K562 (cell line): ENCODE results near the gene ZBTB42. TPM values are rescaled to one million over a fixed set of nuclear protein-coding genes. Genes with fewer than 3 reads are reported as not detected.
A peak's percentile ranks its signal among the peaks of the same experiment; 100 is the strongest.

Source experiments
- ATAC-seq: fragments of 200-7000 bp; cut with Tn5 transposase; 3 replicates; pipeline ENCODE4 v1.9.1; 2020; ENCODE audit warnings: moderate library complexity
- BruUV-seq: library from RNA; stranded (reverse); fragments of 400-500 nt; replicated peaks from 2 replicates; lab custom pipeline; 2021; lab: Mats Ljungman, UMichigan
- CTCF ChIA-PET: fragments of 300-600 bp; formaldehyde crosslinking; extraction: SDS; loops from one replicate; lab custom pipeline; 2021; ENCODE audit warnings: low intra/inter-chr PET ratio; lab: Yijun Ruan, JAX
- POLR2A ChIA-PET: fragments of 300-600, 350-650 bp; sonication (Branson Sonifier 250); formaldehyde crosslinking; extraction: SDS; loops from one replicate; lab custom pipeline; 2021; ENCODE audit warnings: antibody characterized with exemption, inconsistent platforms; lab: Yijun Ruan, JAX
- DNase-seq, 4 experiments: peaks; one replicate each; pipeline versions ENCODE4 v3.0.0 to v3.0.0-alpha.2; 2011 to 2018; ENCODE audit warnings: low spot score in 3 of 4, mixed read lengths in 3 of 4; ENCODE audit errors: extremely low read depth in 1 of 4
- FAIRE-seq: peaks from 2 replicates; lab custom pipeline; 2011; peaks lifted over from hg19 to GRCh38; lab: Jason Lieb, UNC
- H2AFZ ChIP-seq: 2 replicates; pipeline ENCODE4 v1.6.0; 2011; ENCODE audit warnings: low read depth, low read length, control low read depth, inconsistent platforms
- H3K27ac ChIP-seq: fragments of 200-600 bp; 3 replicates; pipeline ENCODE4 v1.8.0; 2011; ENCODE audit warnings: low read depth, mild to moderate bottlenecking, control low read depth, inconsistent platforms, low read length, moderate library complexity, mixed read lengths; ENCODE audit errors: extremely low read depth
- H3K27me3 ChIP-seq, 2 experiments: fragments of 300-600 bp in 1 of 2; 2 replicates in 1 of 2; 3 replicates in 1 of 2; pipeline versions ENCODE4 v1.6.0 to v1.8.0; 2011; ENCODE audit warnings: inconsistent platforms in 2 of 2, low read length in 2 of 2, mild to moderate bottlenecking in 1 of 2, mixed read lengths in 1 of 2, moderate library complexity in 1 of 2; ENCODE audit not compliant: control insufficient read depth in 2 of 2, insufficient read depth in 2 of 2
- H3K36me3 ChIP-seq: fragments of 300-600 bp; 3 replicates; pipeline ENCODE4 v1.8.0; 2011; ENCODE audit warnings: mild to moderate bottlenecking, low read length, inconsistent platforms; ENCODE audit not compliant: control insufficient read depth, insufficient read depth
- H3K4me1 ChIP-seq, 2 experiments: fragments of 200-600 bp in 1 of 2; replicated peaks in 1 of 2; 2 replicates in 1 of 2; 3 replicates in 1 of 2; pipeline versions ENCODE4 v1.5.1 to v1.8.0; 2011; ENCODE audit warnings: inconsistent platforms in 2 of 2, low read length in 2 of 2, mild to moderate bottlenecking in 1 of 2, mixed read lengths in 1 of 2, moderate library complexity in 1 of 2; ENCODE audit not compliant: control insufficient read depth in 2 of 2, insufficient read depth in 2 of 2
- H3K4me2 ChIP-seq: 2 replicates; pipeline ENCODE4 v1.6.1; 2011; ENCODE audit warnings: low read length, control low read depth, inconsistent platforms, mixed read lengths; ENCODE audit not compliant: insufficient read depth
- H3K4me3 ChIP-seq: fragments of 200-600 bp; sonication (generic), shearing (Covaris generic); 2 replicates; pipeline ENCODE4 v1.5.1; 2016; ENCODE audit warnings: control low read depth, inconsistent platforms
- H3K79me2 ChIP-seq: fragments of 200-600 bp; 3 replicates; pipeline ENCODE4 v1.8.0; 2011; ENCODE audit warnings: low read length, inconsistent platforms; ENCODE audit not compliant: control insufficient read depth, insufficient read depth
- H3K9ac ChIP-seq, 2 experiments: 2 replicates each; pipeline versions ENCODE4 v1.6.0 to v1.6.1; 2011; ENCODE audit warnings: low read depth in 2 of 2, low read length in 2 of 2, control low read depth in 1 of 2, inconsistent platforms in 1 of 2, mild to moderate bottlenecking in 1 of 2, mixed read lengths in 1 of 2; ENCODE audit not compliant: insufficient read depth in 1 of 2
- H3K9me1 ChIP-seq: one replicate; pipeline ENCODE4 v1.6.0; 2011; ENCODE audit warnings: inconsistent platforms, mild to moderate bottlenecking, low read length, moderate library complexity; ENCODE audit not compliant: control insufficient read depth, insufficient read depth
- H3K9me3 ChIP-seq: replicated peaks from 2 replicates; pipeline ENCODE4 v1.5.1; 2011; ENCODE audit warnings: low read depth, low read length, inconsistent platforms; ENCODE audit not compliant: control insufficient read depth, insufficient read depth
- H4K20me1 ChIP-seq: replicated peaks from 2 replicates; pipeline ENCODE4 v1.6.1; 2011; ENCODE audit warnings: low read length, inconsistent platforms, mixed read lengths; ENCODE audit not compliant: control insufficient read depth, insufficient read depth
- KAT7 ChIP-seq: sonication (generic); formaldehyde crosslinking; IDR thresholded peaks from 2 replicates; pipeline ENCODE4 v1.8.0; 2022; ENCODE audit warnings: missing genetic modification reagents, mild to moderate bottlenecking, borderline replicate concordance
- POLR2B ChIP-seq: fragments of 450-650 bp; IDR thresholded peaks from 2 replicates; pipeline ENCODE4 v1.6.1; 2018; ENCODE audit warnings: low read depth; ENCODE audit not compliant: partially characterized antibody
- RBFOX2 ChIP-seq: fragments of 200-400 bp; formaldehyde crosslinking; IDR thresholded peaks from 2 replicates; pipeline ENCODE4 v1.6.1; 2017; ENCODE audit warnings: low read depth, mild to moderate bottlenecking, low read length, moderate library complexity
- WGBS: fragments of 100-300 bp; shearing (Covaris generic); methylation state at CpG from one replicate; pipeline ENCODE4 v1.1.6; 2016; ENCODE audit warnings: low coverage, mixed read lengths; ENCODE audit not compliant: insufficient coverage; ENCODE audit errors: missing lambda C conversion rate; 5-methylcytosine and 5-hydroxymethylcytosine counted together
- in situ Hi-C: fragments of 300-500 bp; cut with MboI; formaldehyde crosslinking; loops from 4 replicates; pipeline ENCODE4 v1.15.0; 2018; ENCODE audit warnings: inconsistent platforms, mixed read lengths
- intact Hi-C: fragments of 100-400 bp; cut with micrococcal nuclease; formaldehyde crosslinking; loops from 2 replicates; pipeline ENCODE4 v1.14.2; 2022
- polyA plus RNA-seq, 8 experiments: library from polyadenylated mRNA; depleted of rRNA in 4 of 8; stranded (reverse) in 5 of 8; unstranded in 3 of 8; fragments of >200 nt; fragmentation: Nextera tagmentation in 2 of 8; fragmentation: Illumina TruSeq in 1 of 8; extraction: Ambion mirVana in 2 of 8; extraction: Trizol in 1 of 8; gene quantifications; 2 replicates each; pipeline versions ENCODE4 v1.2.1 to v1.2.3, GENCODE V29; 2011 to 2014; ENCODE audit warnings: inconsistent platforms in 1 of 8, missing spikeins in 1 of 8
- total RNA-seq, 7 experiments: library from RNA; depleted of rRNA in 6 of 7; stranded (reverse); fragments of >200 nt in 6 of 7; fragmentation: Illumina TruSeq in 2 of 7; extraction: Trizol in 2 of 7; gene quantifications; 2 replicates each; pipeline versions ENCODE4 v1.2.1 to v1.2.3, GENCODE V29; 2011 to 2021; ENCODE audit warnings: low replicate concordance in 1 of 7

The ZBTB42 gene
- total and polyA plus RNA-seq, 9 of the 15 experiments (the other 6 are each of a cell fraction or from before 2014, with no cell fraction given) = 0.03 to 8.5 (median 2.4) TPM

DNA sequence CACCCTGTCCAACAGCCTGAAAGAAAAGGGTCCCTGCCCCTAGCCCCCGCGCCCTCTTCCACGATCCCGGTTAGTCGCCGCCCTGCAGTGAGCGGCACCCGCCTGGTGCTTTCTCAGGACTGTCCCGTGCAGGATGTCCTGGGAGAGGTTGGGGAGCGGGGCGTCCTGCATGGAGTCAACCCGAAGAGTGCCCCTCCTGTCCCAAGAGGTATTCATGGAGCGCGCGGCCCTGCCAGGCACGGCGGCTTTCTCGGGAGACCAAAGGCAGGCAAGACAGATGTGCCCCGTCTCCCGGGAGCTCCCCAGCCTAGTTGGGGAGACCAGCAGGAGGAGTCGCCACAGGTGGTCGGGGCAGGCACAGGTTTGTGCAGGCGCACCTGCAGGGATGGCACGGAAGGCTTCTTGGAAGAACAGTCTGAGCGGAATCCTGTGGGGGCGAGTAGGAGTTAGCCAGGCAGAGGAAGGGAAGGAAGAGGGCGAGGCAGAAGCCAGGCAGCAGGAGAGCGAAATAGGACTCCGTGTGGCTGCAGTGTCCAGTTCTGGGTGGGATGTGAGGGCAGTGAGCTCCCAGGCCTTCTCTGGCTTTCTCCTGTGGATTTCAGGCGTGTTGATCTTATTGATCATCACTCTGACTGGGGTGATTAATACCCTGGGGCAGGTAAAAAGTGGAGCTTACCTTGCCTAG, 47.2 kb upstream of the ZBTB42 start:
- intact Hi-C loops = loop anchor here (5.0 kb wide), 1 partner anchor 74 kb away; no protein-coding TSS in a partner anchor
- FAIRE-seq (no peak), DNase-seq (no peak), ATAC-seq (no peak)
- Histone ChIP-seq H3K4me3 (peak overlapping the region; percentile 98), H3K36me3 (peaks cover 38% of the 10 kb centered on the region; the same call in 2 of the 3 replicates), H4K20me1 (0 out of 2 replicates have a peak, but pooled peaks cover 8% of the 10 kb centered on the region), H3K9me1 (no peaks in the 10 kb centered on the region), H3K4me1 (peaks cover 9 to 44% of the 10 kb centered on the region in 2 experiments; a peak in 3 of 5 replicates), H3K9me3 (0 out of 2 replicates have a peak, but pooled peaks cover 4% of the 10 kb centered on the region), H3K27me3 (no peaks in the 10 kb centered on the region), H2AFZ (no peak overlapping the region), H3K27ac (peak overlapping the region; percentile 89), H3K79me2 (peaks cover 26% of the 10 kb centered on the region), H3K4me2 (peak overlapping the region; percentile 82), H3K9ac (peak overlapping the region; percentile 95 to 96)
- in situ Hi-C loops = no loop called here
- ChIA-PET CTCF (no interaction called here), POLR2A (interaction anchor here (0.6 to 1.4 kb wide), 6 partner anchors 10 to 284 kb away, joined by 3 to 6 read pairs (median 4); no protein-coding TSS in a partner anchor)
- BruUV-seq = no TSS peak
- WGBS = 0% methylated on average over 24 of the region's 30 CpGs
- TF ChIP-seq POLR2B (no peak), RBFOX2 (peak; percentile 22; the same call in 1 of the 2 replicates), KAT7 (CRISPR knock-in tag) (0 out of 2 replicates have a peak, but pooled peaks have one; percentile 42)
